K562 (cell line): ENCODE measurements around the gene KLHDC10. TPM values are rescaled to one million over a fixed set of nuclear protein-coding genes. Genes with fewer than 3 reads are reported as not detected.
A peak's percentile ranks its signal among the peaks of the same experiment; 100 is the strongest.

ENCODE experiments used
- BACH1 ChIP-seq: fragments of 200-800 bp; sonication (Bioruptor generic); IDR thresholded peaks from 2 replicates; pipeline ENCODE4 v1.6.1; 2016; ENCODE audit warnings: missing genetic modification characterization, missing compliant biosample characterization
- CREB1 ChIP-seq, 2 experiments: sonication (generic) in 1 of 2; formaldehyde crosslinking in 1 of 2; IDR thresholded peaks; 2 replicates each; pipeline versions ENCODE4 v1.6.1 to v1.8.0; 2012 to 2022; ENCODE audit warnings: inconsistent platforms in 1 of 2, mild to moderate bottlenecking in 1 of 2, missing genetic modification reagents in 1 of 2, moderate library complexity in 1 of 2
- EHMT2 ChIP-seq: fragments of 450-650 bp; IDR thresholded peaks from 2 replicates; pipeline ENCODE4 v1.6.1; 2018; ENCODE audit warnings: antibody characterized with exemption
- ELF2 ChIP-seq: fragments of 250-450 bp; sonication (Bioruptor Pico); IDR thresholded peaks from 2 replicates; pipeline ENCODE4 v1.5.0; 2021; ENCODE audit warnings: mild to moderate bottlenecking
- FOSL1 ChIP-seq: fragments of 200-800 bp; sonication (Bioruptor generic); conservative IDR thresholded peaks from 2 replicates; pipeline ENCODE4 v1.6.1; 2016; ENCODE audit warnings: missing genetic modification characterization, missing compliant biosample characterization
- FOXP1 ChIP-seq: sonication (generic); formaldehyde crosslinking; IDR thresholded peaks from 2 replicates; pipeline ENCODE4 v1.8.0; 2022; ENCODE audit warnings: mild to moderate bottlenecking, missing genetic modification reagents
- FUS ChIP-seq: fragments of 200-400 bp; formaldehyde crosslinking; optimal IDR thresholded peaks from 2 replicates; pipeline ENCODE3; 2017; ENCODE audit warnings: low read depth, low read length
- HDAC3 ChIP-seq: fragments of 450-650 bp; IDR thresholded peaks from 2 replicates; pipeline ENCODE4 v1.6.1; 2018; ENCODE audit warnings: borderline replicate concordance, mild to moderate bottlenecking, moderate library complexity; ENCODE audit not compliant: partially characterized antibody
- HMG20A ChIP-seq: fragments of 450-650 bp; formaldehyde crosslinking; conservative IDR thresholded peaks from 2 replicates; pipeline ENCODE4 v1.4.0; 2020; ENCODE audit warnings: mild to moderate bottlenecking, mixed read lengths
- JUN ChIP-seq, 2 experiments: sonication (generic) in 1 of 2; formaldehyde crosslinking in 1 of 2; IDR thresholded peaks; 2 replicates each; pipeline versions ENCODE4 v1.6.1 to v1.8.0; 2012 to 2022; ENCODE audit warnings: borderline replicate concordance in 2 of 2, mild to moderate bottlenecking in 2 of 2, improper control_type of control experiment in 1 of 2, low read depth in 1 of 2, low read length in 1 of 2, missing genetic modification reagents in 1 of 2
- JUND ChIP-seq, 2 experiments: IDR thresholded peaks; 2 replicates in 1 of 2; 3 replicates in 1 of 2; pipeline ENCODE4 v1.6.1; 2011; ENCODE audit warnings: borderline replicate concordance in 2 of 2, low read depth in 2 of 2, low read length in 2 of 2, improper control_type of control experiment in 1 of 2, missing biosample characterization in 1 of 2, missing genetic modification characterization in 1 of 2, missing genetic modification reagents in 1 of 2
- MCM3 ChIP-seq: fragments of 450-650 bp; IDR thresholded peaks from 2 replicates; pipeline ENCODE4 v1.6.1; 2016
- NFXL1 ChIP-seq: fragments of 450-650 bp; formaldehyde crosslinking; IDR thresholded peaks from 2 replicates; pipeline ENCODE4 v1.4.0; 2021; ENCODE audit warnings: mild to moderate bottlenecking
- POLR2G ChIP-seq: fragments of 200-400 bp; formaldehyde crosslinking; IDR thresholded peaks from 2 replicates; pipeline ENCODE4 v1.6.1; 2017; ENCODE audit warnings: low read depth, mild to moderate bottlenecking, antibody characterized with exemption, low read length, moderate library complexity
- RHOXF2B ChIP-seq: fragments of 250-450 bp; sonication (Bioruptor Pico); conservative IDR thresholded peaks from 2 replicates; pipeline ENCODE4 v1.5.1; 2021
- SMARCA5 ChIP-seq: fragments of 450-650 bp; IDR thresholded peaks from 2 replicates; pipeline ENCODE4 v1.6.1; 2016
- TBP ChIP-seq: optimal IDR thresholded peaks from 2 replicates; pipeline ENCODE3; 2011; ENCODE audit warnings: low read depth, low read length, improper control_type of control experiment
- TEAD4 ChIP-seq, 2 experiments: sonication (generic) in 1 of 2; formaldehyde crosslinking in 1 of 2; IDR thresholded peaks; 2 replicates each; pipeline versions ENCODE4 v1.6.1 to v1.8.0; 2012 to 2022; ENCODE audit warnings: borderline replicate concordance in 1 of 2, inconsistent platforms in 1 of 2, low read length in 1 of 2, mild to moderate bottlenecking in 1 of 2, missing genetic modification reagents in 1 of 2
- WHSC1 ChIP-seq: IDR thresholded peaks from one replicate; pipeline ENCODE4 v1.6.1; 2012; ENCODE audit warnings: low read length, control low read depth, inconsistent platforms
- YY1 ChIP-seq, 3 experiments: IDR thresholded peaks; 2 replicates each; pipeline ENCODE4 v1.6.1; 2011; ENCODE audit warnings: low read length in 2 of 3, mild to moderate bottlenecking in 2 of 3, moderate library complexity in 2 of 3, borderline replicate concordance in 1 of 3, control low read depth in 1 of 3, low read depth in 1 of 3; ENCODE audit not compliant: insufficient read depth in 3 of 3, insufficient replicate concordance in 2 of 3, control insufficient read depth in 1 of 3, insufficient read length in 1 of 3; ENCODE audit errors: extremely low read depth in 1 of 3
- ZNF133 ChIP-seq: fragments of 250-450 bp; sonication (Bioruptor Pico); IDR thresholded peaks from 2 replicates; pipeline ENCODE4 v1.4.0; 2020; ENCODE audit warnings: mild to moderate bottlenecking
- ZNF23 ChIP-seq: fragments of 250-450 bp; sonication (Bioruptor Pico); IDR thresholded peaks from 2 replicates; pipeline ENCODE4 v1.4.0; 2020; ENCODE audit warnings: mild to moderate bottlenecking
- ZNF384 ChIP-seq: IDR thresholded peaks from 2 replicates; pipeline ENCODE4 v1.6.1; 2012; ENCODE audit warnings: low read depth, low read length, improper control_type of control experiment
- polyA plus RNA-seq, 8 experiments: library from polyadenylated mRNA; depleted of rRNA in 4 of 8; stranded (reverse) in 5 of 8; unstranded in 3 of 8; fragments of >200 nt; fragmentation: Nextera tagmentation in 2 of 8; fragmentation: Illumina TruSeq in 1 of 8; extraction: Ambion mirVana in 2 of 8; extraction: Trizol in 1 of 8; gene quantifications; 2 replicates each; pipeline versions ENCODE4 v1.2.1 to v1.2.3, GENCODE V29; 2011 to 2014; ENCODE audit warnings: inconsistent platforms in 1 of 8, missing spikeins in 1 of 8
- total RNA-seq, 7 experiments: library from RNA; depleted of rRNA in 6 of 7; stranded (reverse); fragments of >200 nt in 6 of 7; fragmentation: Illumina TruSeq in 2 of 7; extraction: Trizol in 2 of 7; gene quantifications; 2 replicates each; pipeline versions ENCODE4 v1.2.1 to v1.2.3, GENCODE V29; 2011 to 2021; ENCODE audit warnings: low replicate concordance in 1 of 7
- TF ChIP-seq, protein P1 (sequence below): sonication (generic); formaldehyde crosslinking; IDR thresholded peaks from 2 replicates; pipeline ENCODE4 v1.9.0; 2022; ENCODE audit warnings: mild to moderate bottlenecking, missing genetic modification reagents
- TF ChIP-seq, protein P2 (sequence below): fragments of 250-450 bp; sonication (Bioruptor Pico); IDR thresholded peaks from 2 replicates; pipeline ENCODE4 v1.4.0; 2020; ENCODE audit warnings: mild to moderate bottlenecking, moderate library complexity

Gene KLHDC10
- total and polyA plus RNA-seq, 9 of the 15 experiments (the other 6 are each of a cell fraction or from before 2014, with no cell fraction given): 9.8 to 80.5 (median 31.4) TPM

DNA sequence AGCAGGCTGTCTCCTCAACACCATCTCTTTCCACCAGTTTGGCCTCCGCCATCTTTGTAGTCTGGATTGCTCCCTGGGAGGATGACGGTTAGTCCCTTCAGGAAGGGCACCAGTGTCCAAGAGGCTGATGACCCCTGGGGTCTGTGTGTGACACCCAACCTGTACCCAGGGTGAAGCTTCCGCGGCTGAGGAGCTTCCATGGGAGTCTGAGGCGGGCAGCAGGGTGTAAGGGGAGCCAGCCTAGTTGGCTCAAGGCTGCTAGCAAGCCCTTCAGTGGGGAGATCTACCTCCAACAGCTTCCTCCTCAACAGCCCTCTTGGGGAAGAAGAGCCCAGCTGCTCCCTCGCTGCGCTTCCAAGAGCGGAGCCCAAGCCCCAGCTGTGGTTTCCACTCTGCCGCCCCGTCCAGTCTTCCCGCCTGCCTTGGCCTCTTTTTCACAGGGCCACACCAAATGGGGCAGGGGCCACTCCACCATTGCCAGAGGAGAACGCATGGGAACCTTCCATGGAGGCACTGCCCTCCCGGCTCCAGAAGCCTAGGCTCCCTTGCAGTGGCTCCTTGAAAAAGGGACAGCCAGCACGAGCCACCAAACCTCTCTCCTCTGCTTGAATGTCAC, 77.5 kb downstream of the KLHDC10 start (continued):
- TF ChIP-seq, protein P1, sequence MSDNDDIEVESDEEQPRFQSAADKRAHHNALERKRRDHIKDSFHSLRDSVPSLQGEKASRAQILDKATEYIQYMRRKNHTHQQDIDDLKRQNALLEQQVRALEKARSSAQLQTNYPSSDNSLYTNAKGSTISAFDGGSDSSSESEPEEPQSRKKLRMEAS: peak; percentile 49
- TF ChIP-seq JUN (IDR thresholded peaks at IDR 0.05; ENCODE audit: borderline replicate concordance, low read depth, low read length) (no peak), JUN (CRISPR knock-in tag; IDR thresholded peaks at IDR 0.05; ENCODE audit: borderline replicate concordance) (0 out of 2 replicates have a peak, but pooled peaks have one; percentile 16), FUS (no peak), JUND (IDR thresholded peaks at IDR 0.05; ENCODE audit: borderline replicate concordance, low read depth, low read length) (no peak), JUND (tag; IDR thresholded peaks at IDR 0.05; ENCODE audit: borderline replicate concordance, low read depth, low read length) (no peak), ZNF23 (CRISPR knock-in tag) (no peak), HMG20A (CRISPR knock-in tag) (no peak), YY1 (IDR thresholded peaks at IDR 0.05; ENCODE audit: borderline replicate concordance in 1 of 3, control insufficient read depth in 1 of 3, extremely low read depth in 1 of 3, insufficient read depth in 3 of 3, insufficient read length in 1 of 3, insufficient replicate concordance in 2 of 3, low read depth in 1 of 3, low read length in 2 of 3) (peak in 1 of 3 experiments; percentile 15), ELF2 (CRISPR knock-in tag) (no peak), HDAC3 (no peak), BACH1 (tag) (no peak), POLR2G (0 out of 2 replicates have a peak, but pooled peaks have one; percentile 28), MCM3 (no peak), EHMT2 (no peak), SMARCA5 (no peak), TBP (no peak), ZNF133 (CRISPR knock-in tag) (no peak), ZNF384 (no peak), FOXP1 (CRISPR knock-in tag) (0 out of 2 replicates have a peak, but pooled peaks have one; percentile 55), CREB1 (IDR thresholded peaks at IDR 0.05) (no peak), CREB1 (CRISPR knock-in tag; IDR thresholded peaks at IDR 0.05) (0 out of 2 replicates have a peak, but pooled peaks have one; percentile 12), WHSC1 (peak; percentile 36), NFXL1 (CRISPR knock-in tag) (no peak), FOSL1 (tag) (no peak), TEAD4 (IDR thresholded peaks at IDR 0.05; ENCODE audit: low read length) (no peak), TEAD4 (CRISPR knock-in tag; IDR thresholded peaks at IDR 0.05; ENCODE audit: borderline replicate concordance) (0 out of 2 replicates have a peak, but pooled peaks have one; percentile 76), RHOXF2B (CRISPR knock-in tag) (no peak)
- TF ChIP-seq, protein P2, sequence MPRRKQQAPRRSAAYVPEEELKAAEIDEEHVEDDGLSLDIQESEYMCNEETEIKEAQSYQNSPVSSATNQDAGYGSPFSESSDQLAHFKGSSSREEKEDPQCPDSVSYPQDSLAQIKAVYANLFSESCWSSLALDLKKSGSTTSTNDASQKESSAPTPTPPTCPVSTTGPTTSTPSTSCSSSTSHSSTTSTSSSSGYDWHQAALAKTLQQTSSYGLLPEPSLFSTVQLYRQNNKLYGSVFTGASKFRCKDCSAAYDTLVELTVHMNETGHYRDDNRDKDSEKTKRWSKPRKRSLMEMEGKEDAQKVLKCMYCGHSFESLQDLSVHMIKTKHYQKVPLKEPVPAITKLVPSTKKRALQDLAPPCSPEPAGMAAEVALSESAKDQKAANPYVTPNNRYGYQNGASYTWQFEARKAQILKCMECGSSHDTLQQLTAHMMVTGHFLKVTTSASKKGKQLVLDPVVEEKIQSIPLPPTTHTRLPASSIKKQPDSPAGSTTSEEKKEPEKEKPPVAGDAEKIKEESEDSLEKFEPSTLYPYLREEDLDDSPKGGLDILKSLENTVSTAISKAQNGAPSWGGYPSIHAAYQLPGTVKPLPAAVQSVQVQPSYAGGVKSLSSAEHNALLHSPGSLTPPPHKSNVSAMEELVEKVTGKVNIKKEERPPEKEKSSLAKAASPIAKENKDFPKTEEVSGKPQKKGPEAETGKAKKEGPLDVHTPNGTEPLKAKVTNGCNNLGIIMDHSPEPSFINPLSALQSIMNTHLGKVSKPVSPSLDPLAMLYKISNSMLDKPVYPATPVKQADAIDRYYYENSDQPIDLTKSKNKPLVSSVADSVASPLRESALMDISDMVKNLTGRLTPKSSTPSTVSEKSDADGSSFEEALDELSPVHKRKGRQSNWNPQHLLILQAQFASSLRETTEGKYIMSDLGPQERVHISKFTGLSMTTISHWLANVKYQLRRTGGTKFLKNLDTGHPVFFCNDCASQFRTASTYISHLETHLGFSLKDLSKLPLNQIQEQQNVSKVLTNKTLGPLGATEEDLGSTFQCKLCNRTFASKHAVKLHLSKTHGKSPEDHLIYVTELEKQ (CRISPR knock-in tag): no peak
